Measurements from ENCODE around the gene FGF1.

- TF ChIP-seq CTCF (IDR thresholded peaks at IDR 0.05) (no peak), EZH2 (IDR thresholded peaks at IDR 0.05) (no peak)
Measured at GRCh38 chr5:142645456-142645855, 40.4 kb downstream of the FGF1 start.
